Activated CD4-positive, alpha-beta T cell treated with anti-CD3 and anti-CD28 coated beads, Interleukin-2, amount 50 U/mL, for 16 hours (primary cell): ENCODE data around the gene PRAMEF26.
"Not testable (repeated sequence)": the region's sequence is repeated elsewhere in the genome, so short reads cannot be mapped to it uniquely, and the experiment has no call there.

Experiments
- DNase-seq: peaks from one replicate; pipeline ENCODE4 v3.0.0-alpha.2; 2020

The PRAMEF26 gene

GRCh38 chr1:13155909-13156308 is at the start of gene PRAMEF26:
Gene PRAMEF26, minus strand, starts transcription at chr1:13156009. Its CDS starts 2,914 bp downstream, at chr1:13153095.
- not testable (repeated sequence) for DNase-seq

GRCh38 chr1:13201309-13201708 is 45.5 kb upstream of the PRAMEF26 start, which contains the start of gene PRAMEF13:
Gene PRAMEF13, minus strand, starts transcription at chr1:13201409. Its CDS starts 1,820 bp downstream, at chr1:13199589.
- not testable (repeated sequence) for DNase-seq

GRCh38 chr1:13171548-13171947 is 15.7 kb upstream of the PRAMEF26 start, which contains the start of gene PRAMEF9:
Gene PRAMEF9, plus strand, starts transcription at chr1:13171848. Its CDS starts 3,433 bp downstream, at chr1:13175281.
- DNase-seq: not testable (repeated sequence)

- not testable (repeated sequence) for DNase-seq
Observed at GRCh38 chr1:13165531-13165930, 9.7 kb upstream of the PRAMEF26 start, which contains the start of gene HNRNPCL4. Gene HNRNPCL4, minus strand, starts transcription at chr1:13165631. Its CDS starts 164 bp downstream, at chr1:13165467.

- DNase-seq: not testable (repeated sequence)
Observed at GRCh38 chr1:13116754-13117153, 39.1 kb downstream of the PRAMEF26 start, which contains the start of gene HNRNPCL2. Gene HNRNPCL2, minus strand, starts transcription at chr1:13116854. Its CDS starts 454 bp downstream, at chr1:13116400.
